Measurements from ENCODE around the gene HLF.

GRCh38 chr17:55340176-55340575 lies 75.4 kb downstream of the HLF start:
- TF ChIP-seq, protein P1, sequence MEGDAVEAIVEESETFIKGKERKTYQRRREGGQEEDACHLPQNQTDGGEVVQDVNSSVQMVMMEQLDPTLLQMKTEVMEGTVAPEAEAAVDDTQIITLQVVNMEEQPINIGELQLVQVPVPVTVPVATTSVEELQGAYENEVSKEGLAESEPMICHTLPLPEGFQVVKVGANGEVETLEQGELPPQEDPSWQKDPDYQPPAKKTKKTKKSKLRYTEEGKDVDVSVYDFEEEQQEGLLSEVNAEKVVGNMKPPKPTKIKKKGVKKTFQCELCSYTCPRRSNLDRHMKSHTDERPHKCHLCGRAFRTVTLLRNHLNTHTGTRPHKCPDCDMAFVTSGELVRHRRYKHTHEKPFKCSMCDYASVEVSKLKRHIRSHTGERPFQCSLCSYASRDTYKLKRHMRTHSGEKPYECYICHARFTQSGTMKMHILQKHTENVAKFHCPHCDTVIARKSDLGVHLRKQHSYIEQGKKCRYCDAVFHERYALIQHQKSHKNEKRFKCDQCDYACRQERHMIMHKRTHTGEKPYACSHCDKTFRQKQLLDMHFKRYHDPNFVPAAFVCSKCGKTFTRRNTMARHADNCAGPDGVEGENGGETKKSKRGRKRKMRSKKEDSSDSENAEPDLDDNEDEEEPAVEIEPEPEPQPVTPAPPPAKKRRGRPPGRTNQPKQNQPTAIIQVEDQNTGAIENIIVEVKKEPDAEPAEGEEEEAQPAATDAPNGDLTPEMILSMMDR (IDR thresholded peaks at IDR 0.05): no peak
- no peak for TF ChIP-seq EZH2 (IDR thresholded peaks at IDR 0.05; ENCODE audit: borderline replicate concordance, insufficient read depth, low read depth, low read length, poor library complexity, severe bottlenecking)
